Astrocyte of the cerebellum (primary cell): ENCODE data around the gene FBXL20.

Experiments
- DNase-seq: peaks from one replicate; pipeline ENCODE4 v3.0.0-alpha.2; 2011; ENCODE audit warnings: low read depth
- H3K4me3 ChIP-seq: 2 replicates; pipeline ENCODE4 v1.5.1; 2011; ENCODE audit warnings: mild to moderate bottlenecking, low read depth, low read length, moderate library complexity
- in situ Hi-C: cut with HindIII; loops from 2 replicates; pipeline ENCODE4 v1.10.0; 2017; ENCODE audit warnings: low sequenced_read_pairs
- TF ChIP-seq, protein P1 (sequence below): IDR thresholded peaks from 2 replicates; pipeline ENCODE4 v1.5.1; 2012; ENCODE audit warnings: low read length, low read depth, moderate library complexity, mild to moderate bottlenecking; ENCODE audit errors: missing control alignments

Gene FBXL20

DNA sequence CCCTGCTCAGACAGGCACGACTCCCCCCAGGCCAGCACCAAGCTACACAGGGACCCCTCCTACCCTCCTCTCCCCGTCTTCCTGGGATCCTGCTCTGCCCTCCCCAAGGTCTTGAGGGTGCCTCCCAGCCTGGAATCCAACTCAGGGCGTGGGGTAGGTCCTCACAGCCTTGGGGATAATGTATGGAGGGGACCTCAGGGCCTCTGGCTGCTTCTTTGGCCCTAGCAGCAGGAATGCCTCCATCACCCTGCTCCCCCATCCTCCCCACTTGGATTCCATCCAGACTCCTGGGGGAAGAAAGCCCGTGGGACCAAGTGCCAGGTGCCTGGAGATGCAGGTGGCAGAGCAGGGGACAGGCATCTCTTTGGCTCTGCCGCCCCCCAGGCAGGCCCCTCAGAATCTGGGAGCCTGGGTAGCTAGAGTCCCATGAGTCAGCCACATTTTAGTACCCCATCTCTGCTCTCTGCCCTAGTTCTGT, 164.9 kb downstream of the FBXL20 start:
- no peak for DNase-seq
- H3K4me3 ChIP-seq, result no peak overlapping the region
- TF ChIP-seq, protein P1, sequence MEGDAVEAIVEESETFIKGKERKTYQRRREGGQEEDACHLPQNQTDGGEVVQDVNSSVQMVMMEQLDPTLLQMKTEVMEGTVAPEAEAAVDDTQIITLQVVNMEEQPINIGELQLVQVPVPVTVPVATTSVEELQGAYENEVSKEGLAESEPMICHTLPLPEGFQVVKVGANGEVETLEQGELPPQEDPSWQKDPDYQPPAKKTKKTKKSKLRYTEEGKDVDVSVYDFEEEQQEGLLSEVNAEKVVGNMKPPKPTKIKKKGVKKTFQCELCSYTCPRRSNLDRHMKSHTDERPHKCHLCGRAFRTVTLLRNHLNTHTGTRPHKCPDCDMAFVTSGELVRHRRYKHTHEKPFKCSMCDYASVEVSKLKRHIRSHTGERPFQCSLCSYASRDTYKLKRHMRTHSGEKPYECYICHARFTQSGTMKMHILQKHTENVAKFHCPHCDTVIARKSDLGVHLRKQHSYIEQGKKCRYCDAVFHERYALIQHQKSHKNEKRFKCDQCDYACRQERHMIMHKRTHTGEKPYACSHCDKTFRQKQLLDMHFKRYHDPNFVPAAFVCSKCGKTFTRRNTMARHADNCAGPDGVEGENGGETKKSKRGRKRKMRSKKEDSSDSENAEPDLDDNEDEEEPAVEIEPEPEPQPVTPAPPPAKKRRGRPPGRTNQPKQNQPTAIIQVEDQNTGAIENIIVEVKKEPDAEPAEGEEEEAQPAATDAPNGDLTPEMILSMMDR, result no peak
- in situ Hi-C loops, result no loop called here

DNA sequence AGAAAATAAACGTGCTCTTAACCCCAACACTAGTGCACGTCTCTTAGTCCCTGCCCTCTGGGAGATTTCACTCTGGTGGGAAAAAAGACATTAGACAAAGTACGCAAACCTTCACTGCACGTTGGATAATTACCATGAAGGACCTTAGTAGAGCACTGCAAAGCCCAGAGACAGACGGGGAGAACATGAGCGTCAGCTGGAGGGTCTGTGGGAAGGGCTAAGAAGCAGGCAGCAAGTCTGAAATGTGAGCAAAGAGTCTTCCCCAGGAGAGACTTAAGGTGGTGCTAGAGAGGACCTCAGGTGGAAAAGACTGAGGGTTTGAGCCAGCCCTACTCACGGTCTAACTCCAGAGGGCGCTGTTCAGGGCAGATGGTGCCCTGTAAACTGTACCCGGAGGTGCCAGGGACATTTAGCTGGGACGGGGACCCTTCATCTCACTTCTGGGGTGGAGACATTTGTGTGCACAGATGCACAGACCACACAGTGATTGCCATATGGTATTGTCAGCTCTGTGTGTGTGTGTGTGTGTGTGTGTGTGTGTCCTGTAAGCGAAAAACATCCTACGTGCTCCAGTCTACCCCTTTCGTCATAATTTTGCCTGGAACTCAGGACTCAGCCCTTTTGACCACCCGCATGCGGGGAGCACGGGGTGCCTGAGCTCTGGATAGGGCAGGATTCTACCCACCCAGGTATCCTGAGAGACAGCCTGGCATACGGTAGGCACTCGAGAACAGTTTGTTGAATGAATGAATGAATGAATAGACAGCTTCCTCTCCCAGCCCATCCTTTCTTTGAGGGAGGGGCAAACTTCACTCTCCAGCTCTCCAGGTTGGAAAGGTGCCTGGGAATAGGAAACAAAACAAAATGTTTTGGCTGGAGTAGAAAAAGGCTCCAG, 165.6 kb downstream of the FBXL20 start:
- H3K4me3 ChIP-seq, result no peak overlapping the region
- TF ChIP-seq, protein P1, result peak; percentile 85
- peak; percentile 27 for DNase-seq
- in situ Hi-C loops, result no loop called here

DNA sequence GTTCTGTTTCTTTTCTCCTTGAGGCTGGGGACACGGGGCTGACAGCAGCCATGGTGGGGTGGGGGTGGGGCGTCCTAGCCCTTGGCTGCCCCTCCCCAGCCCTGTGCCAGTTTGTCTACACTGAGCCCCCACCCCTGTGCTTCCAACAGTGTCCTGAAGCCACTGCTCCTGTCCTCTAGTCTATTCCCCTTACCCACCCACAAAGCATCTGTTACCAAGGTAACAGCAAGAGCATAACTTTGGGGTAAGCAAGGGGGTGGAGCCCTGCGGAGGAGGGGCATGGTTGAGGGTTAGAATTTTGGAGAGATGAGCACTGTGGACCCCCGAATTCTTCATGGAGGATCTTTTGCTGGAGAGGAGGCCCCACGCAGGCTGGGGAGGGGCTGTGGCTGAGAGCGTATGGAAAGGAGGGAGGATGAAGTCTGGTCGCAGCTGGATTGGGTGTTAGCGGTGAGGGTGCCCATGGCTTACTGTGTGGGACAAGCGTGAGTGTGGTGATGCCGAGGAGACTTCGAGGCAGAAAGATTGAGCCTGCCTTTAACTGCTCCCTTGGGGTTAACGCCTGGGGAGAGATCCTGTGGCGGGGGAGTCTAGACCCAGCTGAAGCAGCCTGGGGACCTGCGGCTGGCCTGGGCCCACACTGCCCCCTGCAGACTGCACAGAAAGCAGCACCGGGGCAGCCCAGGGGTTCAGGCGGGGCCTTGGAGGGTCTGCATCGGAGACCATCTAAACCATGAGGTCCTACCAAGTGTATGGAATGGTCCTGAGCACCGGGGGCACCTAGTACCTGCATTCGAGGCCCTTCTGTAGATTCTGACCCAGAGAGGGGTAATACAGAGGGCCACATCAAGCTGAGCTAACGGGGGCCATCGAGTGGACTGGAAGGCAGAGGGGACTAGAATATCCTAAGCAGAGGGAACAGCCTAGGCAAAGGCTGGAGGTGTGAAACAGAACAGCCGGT, 169.6 kb downstream of the FBXL20 start:
- no peak overlapping the region for H3K4me3 ChIP-seq
- no peak for DNase-seq
- TF ChIP-seq, protein P1, result peak; percentile 72
- in situ Hi-C loops, result no loop called here

DNA sequence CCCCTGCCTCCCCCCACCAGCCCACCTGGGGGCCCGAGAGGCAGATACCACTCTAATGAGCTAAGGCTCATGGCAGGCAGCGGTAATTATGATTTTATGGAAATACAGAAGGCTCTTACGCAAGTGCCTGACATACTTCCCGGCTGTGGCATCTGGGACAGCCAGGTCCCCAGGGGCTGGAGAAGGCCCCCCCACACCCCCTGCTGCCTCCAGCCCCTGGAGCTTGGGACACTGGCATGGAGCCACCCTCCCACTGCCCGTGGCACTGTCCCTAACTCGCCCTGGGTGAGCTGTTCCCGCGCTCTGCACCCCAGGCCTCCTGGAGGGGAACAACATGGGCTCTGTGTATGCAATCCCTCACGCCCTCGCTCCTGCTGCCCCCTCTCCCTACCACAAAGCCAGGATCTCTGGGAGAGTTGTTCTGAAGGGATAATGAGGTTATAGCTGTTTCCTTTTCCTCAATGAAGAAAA, 170.3 kb downstream of the FBXL20 start:
- in situ Hi-C loops, result no loop called here
- no peak overlapping the region for H3K4me3 ChIP-seq
- no peak for DNase-seq
- TF ChIP-seq, protein P1, result no peak

DNA sequence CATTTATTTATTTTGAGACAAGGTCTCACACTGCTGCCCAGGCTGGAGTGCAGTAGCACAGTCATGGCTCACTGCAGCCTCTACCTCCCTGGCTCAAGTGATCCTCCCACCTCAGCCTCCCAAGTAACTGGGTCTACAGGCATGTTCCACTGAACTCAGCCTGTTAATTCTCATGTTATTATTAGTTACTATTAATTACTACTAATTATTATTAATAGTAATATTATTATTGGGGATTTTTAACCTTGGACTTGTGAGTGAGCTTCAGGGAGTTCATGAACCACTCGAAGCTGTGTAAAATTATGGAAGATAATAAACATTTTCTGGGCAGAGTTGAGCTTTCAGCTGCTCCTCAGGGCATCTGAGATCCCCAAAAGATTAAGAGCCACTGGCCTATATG, 171.1 kb downstream of the FBXL20 start:
- in situ Hi-C loops, result no loop called here
- no peak for DNase-seq
- H3K4me3 ChIP-seq, result no peak overlapping the region
- TF ChIP-seq, protein P1, result no peak

DNA sequence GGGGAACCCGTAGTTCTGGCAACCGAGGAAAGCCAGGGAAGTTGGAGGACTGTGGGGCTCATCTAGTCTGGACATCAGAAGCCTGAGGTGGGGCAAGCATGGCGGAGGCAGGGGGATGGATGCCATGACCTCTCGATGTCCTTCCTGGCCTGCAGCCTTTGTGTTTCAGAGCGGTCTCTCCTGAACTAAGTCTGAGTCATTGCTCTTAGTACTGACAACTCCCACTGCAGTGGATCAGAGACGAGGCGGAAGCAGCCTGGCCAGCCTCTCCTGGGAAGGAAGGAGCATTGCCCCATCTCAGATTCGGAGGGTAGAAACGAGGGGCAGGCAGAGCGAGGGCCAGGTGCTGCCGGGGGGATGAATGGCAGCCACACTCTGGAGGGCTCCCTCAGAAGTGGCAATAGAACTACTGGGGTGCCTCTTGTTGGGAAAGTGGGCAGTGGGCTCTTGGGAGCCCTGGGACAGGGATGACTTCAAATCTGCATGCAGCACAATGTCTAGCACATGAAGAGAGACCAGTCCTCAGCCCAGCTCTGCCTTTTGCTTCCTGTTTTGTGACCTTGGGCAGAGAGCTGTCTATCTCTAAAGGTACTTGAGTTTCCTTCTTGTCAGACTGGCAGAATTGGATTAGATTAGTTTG, 172.0 kb downstream of the FBXL20 start:
- H3K4me3 ChIP-seq, result no peak overlapping the region
- in situ Hi-C loops, result no loop called here
- TF ChIP-seq, protein P1, result no peak
- no peak for DNase-seq
